Gastroesophageal sphincter (tissue), 4 donors: ENCODE data around the gene ZFYVE26. TPM values are rescaled to one million over a fixed set of nuclear protein-coding genes. Genes with fewer than 3 reads are reported as not detected.
"Not testable (repeated sequence)": the region's sequence is repeated elsewhere in the genome, so short reads cannot be mapped to it uniquely, and the experiment has no call there.

ENCODE experiments used
- ATAC-seq: fragments of 150-250 bp; one replicate; pipeline ENCODE4 v1.9.1; 2016; ENCODE audit warnings: mild to moderate bottlenecking, moderate library complexity
- H3K27ac ChIP-seq, 4 donors: fragments of 200-600 bp; sonication (generic) in 3 of 4; 1 replicate in 3 of 4; 2 replicates in 1 of 4; pipeline ENCODE4 v1.5.1; 2016 to 2019
- H3K27me3 ChIP-seq: fragments of 200-600 bp; sonication (generic); one replicate; pipeline ENCODE4 v1.5.1; 2019
- H3K36me3 ChIP-seq, 2 donors: fragments of 200-600 bp; sonication (generic); one replicate each; pipeline ENCODE4 v1.5.1; 2019; ENCODE audit warnings: control low read depth in 1 of 2
- H3K4me1 ChIP-seq, 3 donors: fragments of 200-600 bp; sonication (generic); 1 replicate in 2 of 3; 2 replicates in 1 of 3; pipeline ENCODE4 v1.5.1; 2016 to 2019; ENCODE audit warnings: control low read depth in 2 of 3
- H3K4me3 ChIP-seq, 2 donors: fragments of 200-600 bp; sonication (generic); one replicate each; pipeline ENCODE4 v1.5.1; 2019; ENCODE audit warnings: mild to moderate bottlenecking in 1 of 2, moderate library complexity in 1 of 2
- H3K9me3 ChIP-seq, 3 donors: fragments of 200-600 bp; sonication (generic); one replicate each; pipeline ENCODE4 v1.5.1; 2017 to 2019; ENCODE audit warnings: control low read depth in 2 of 3
- CTCF ChIP-seq, 4 experiments: fragments of 200-600 bp in 2 of 4; fragments of 450-650 bp in 2 of 4; sonication (generic) in 1 of 4; IDR thresholded peaks; one replicate each; pipeline ENCODE4 v1.5.1; 2017 to 2019; ENCODE audit warnings: antibody characterized with exemption in 4 of 4, mild to moderate bottlenecking in 2 of 4, moderate library complexity in 2 of 4
- EP300 ChIP-seq: sonication (generic); formaldehyde crosslinking; IDR thresholded peaks from one replicate; pipeline ENCODE4 v1.6.1; 2017; ENCODE audit warnings: antibody characterized with exemption, mild to moderate bottlenecking
- POLR2A ChIP-seq, 2 donors: fragments of 450-650 bp; IDR thresholded peaks; one replicate each; pipeline ENCODE4 v1.6.1; 2017; ENCODE audit warnings: antibody characterized with exemption in 2 of 2, mild to moderate bottlenecking in 2 of 2, moderate library complexity in 1 of 2
- POLR2AphosphoS5 ChIP-seq: sonication (generic); formaldehyde crosslinking; IDR thresholded peaks from one replicate; pipeline ENCODE4 v1.6.1; 2017; ENCODE audit warnings: antibody characterized with exemption
- WGBS, 2 donors: methylation state at CpG; one replicate each; pipeline ENCODE4 v1.1.5; 2018; ENCODE audit warnings: low coverage in 1 of 2; 5-methylcytosine and 5-hydroxymethylcytosine counted together
- total RNA-seq, 4 donors: library from RNA; depleted of rRNA; stranded (reverse); fragments of >200 nt; gene quantifications; one replicate each; pipeline ENCODE4 v1.1.0, GENCODE V29; 2016

ZFYVE26 gene
- total RNA-seq, 4 donors from 2014 or later: 19.3 to 30.7 (median 23.1) TPM

DNA sequence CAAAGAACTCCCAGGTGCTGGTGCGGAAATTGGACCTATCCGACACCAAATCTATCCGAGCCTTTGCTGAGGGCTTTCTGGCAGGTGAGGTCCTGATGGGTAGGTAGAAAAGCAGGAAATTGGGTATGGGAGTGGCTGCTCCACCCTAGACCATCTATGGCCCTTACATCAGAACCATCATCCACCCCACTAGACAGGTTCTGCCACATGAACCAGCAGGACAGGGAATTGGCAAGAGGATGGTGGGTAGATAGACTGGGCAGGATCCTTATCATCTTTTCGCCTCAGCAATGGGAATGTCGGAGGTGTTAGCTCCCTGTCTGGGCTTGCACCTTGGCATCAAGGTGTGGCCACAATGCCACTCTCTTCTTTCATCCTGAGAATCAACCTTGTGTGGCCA, 91.2 kb downstream of the ZFYVE26 start:
- WGBS, 2 donors: 85 to 88% methylated on average over 2 to 5 of the region's 5 CpGs

DNA sequence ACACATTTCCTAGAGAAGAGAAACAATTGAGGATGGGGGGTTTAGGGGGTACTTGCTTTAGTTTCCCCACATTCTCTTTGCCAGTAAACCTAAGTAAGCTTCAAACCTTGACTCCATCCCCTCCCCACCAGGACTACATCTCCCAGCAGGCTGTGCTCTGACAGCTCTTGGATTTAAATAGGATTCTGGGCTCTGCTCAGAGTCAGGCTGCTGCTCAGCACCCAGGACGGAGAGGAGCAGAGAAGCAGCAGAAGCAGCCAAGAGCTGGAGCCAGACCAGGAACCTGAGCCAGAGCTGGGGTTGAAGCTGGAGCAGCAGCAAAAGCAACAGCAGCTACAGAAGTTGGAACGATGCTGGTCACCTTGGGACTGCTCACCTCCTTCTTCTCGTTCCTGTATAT, 94.1 kb downstream of the ZFYVE26 start:
- Histone ChIP-seq H3K9me3 (peaks cover 0 to 6% (median 0%) of the 10 kb centered on the region in 3 donors), H3K4me1 (peaks cover 0 to 11% (median 9%) of the 10 kb centered on the region in 3 donors), H3K27ac (peak overlapping the region in 1 of 4 donors; percentile 4), H3K27me3 (peaks cover 7% of the 10 kb centered on the region), H3K36me3 (no peaks in the 10 kb centered on the region), H3K4me3 (no peak overlapping the region)
- TF ChIP-seq POLR2AphosphoS5 (peak; percentile 16), POLR2A (IDR thresholded peaks at IDR 0.05) (no peak), CTCF (IDR thresholded peaks at IDR 0.05) (no peak), EP300 (no peak)
- peak; percentile 89 for ATAC-seq
- WGBS, 2 donors: 0 to 33% methylated on average over 2 to 3 of the region's 3 CpGs

More for the DNA sequence above, 91.2 kb downstream of the ZFYVE26 start:
- Histone ChIP-seq H3K27me3 (peaks cover 7% of the 10 kb centered on the region), H3K9me3 (peaks cover 0 to 6% (median 0%) of the 10 kb centered on the region in 3 donors), H3K4me1 (peaks cover 0 to 11% (median 9%) of the 10 kb centered on the region in 3 donors), H3K4me3 (no peak overlapping the region), H3K27ac (no peak overlapping the region), H3K36me3 (no peaks in the 10 kb centered on the region)
- ATAC-seq: no peak
- TF ChIP-seq POLR2A (IDR thresholded peaks at IDR 0.05): no peak
- no peak for TF ChIP-seq EP300
- no peak for TF ChIP-seq POLR2AphosphoS5
- TF ChIP-seq CTCF (IDR thresholded peaks at IDR 0.05): no peak

- no peak for ATAC-seq
- WGBS, 2 donors: 64 to 66% methylated on average over 5 of the region's 5 CpGs
- Histone ChIP-seq H3K27me3 (peaks cover 7% of the 10 kb centered on the region), H3K4me3 (no peak overlapping the region), H3K36me3 (no peaks in the 10 kb centered on the region), H3K9me3 (peaks cover 0 to 4% (median 0%) of the 10 kb centered on the region in 3 donors), H3K27ac (peak overlapping the region in 1 of 4 donors; percentile 4), H3K4me1 (peaks cover 0 to 11% (median 9%) of the 10 kb centered on the region in 3 donors)
- TF ChIP-seq POLR2A (IDR thresholded peaks at IDR 0.05): no peak
- no peak for TF ChIP-seq EP300
- TF ChIP-seq CTCF (IDR thresholded peaks at IDR 0.05): no peak
- TF ChIP-seq POLR2AphosphoS5: no peak
Observed at GRCh38 chr14:67721875-67722274, 94.5 kb downstream of the ZFYVE26 start.

- Histone ChIP-seq H3K4me3 (no peak overlapping the region), H3K27me3 (peaks cover under 1% of the 10 kb centered on the region), H3K27ac (no peak overlapping the region), H3K36me3 (no peaks in the 10 kb centered on the region), H3K9me3 (no peaks in the 10 kb centered on the region), H3K4me1 (peaks cover 0 to 11% (median 9%) of the 10 kb centered on the region in 3 donors)
- ATAC-seq: no peak
- 49% methylated on average over 2 of the region's 2 CpGs; no CpG with 5 or more reads in 1 of the 2 donors for WGBS, 2 donors
- TF ChIP-seq EP300 (no peak), CTCF (IDR thresholded peaks at IDR 0.05) (no peak), POLR2AphosphoS5 (no peak), POLR2A (IDR thresholded peaks at IDR 0.05) (no peak)
Observed at GRCh38 chr14:67719866-67720265, 96.5 kb downstream of the ZFYVE26 start.

DNA sequence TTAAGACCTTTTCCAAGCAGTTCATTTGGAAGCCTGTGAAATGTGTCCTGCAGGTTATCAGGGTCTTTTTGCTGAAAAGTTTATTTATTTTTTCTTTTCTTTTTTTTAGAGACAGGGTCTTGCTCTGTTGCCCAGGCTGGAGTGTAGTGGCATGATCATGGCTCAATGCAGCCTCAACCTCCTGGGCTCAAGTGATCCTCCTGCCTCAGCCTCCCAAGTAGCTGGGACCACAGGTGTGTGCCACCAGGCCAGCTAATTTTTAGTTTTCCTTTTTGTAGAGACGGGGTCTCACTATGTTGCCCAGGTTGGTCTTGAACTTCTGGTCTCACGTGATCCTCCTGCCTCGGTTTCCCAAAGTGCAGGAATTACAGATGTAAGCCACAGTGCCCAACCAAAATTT, 97.0 kb downstream of the ZFYVE26 start:
- 97% methylated on average over 3 of the region's 3 CpGs; no CpG with 5 or more reads in 1 of the 2 donors for WGBS, 2 donors
- not testable (repeated sequence) for H3K4me3 ChIP-seq, H3K36me3 ChIP-seq, H3K9me3 ChIP-seq, H3K27me3 ChIP-seq, ATAC-seq, H3K27ac ChIP-seq
- peaks cover 0 to 11% (median 9%) of the 10 kb centered on the region in 3 donors for H3K4me1 ChIP-seq
